A549 (cell line): ENCODE measurements around the gene CTRL. TPM values are rescaled to one million over a fixed set of nuclear protein-coding genes. Genes with fewer than 3 reads are reported as not detected.

Source experiments
- ATAC-seq, 2 experiments: fragments of 200-7000 bp in 1 of 2; fragments of >200 bp in 1 of 2; cut with Nextera tagmentation in 1 of 2; cut with Tn5 transposase in 1 of 2; 3 replicates each; pipeline versions ENCODE4 v1.8.0 to v1.9.1; 2018 to 2020; ENCODE audit warnings: mild to moderate bottlenecking in 1 of 2, moderate library complexity in 1 of 2
- CTCF ChIA-PET: fragments of 300-600 bp; sonication (Branson Sonifier 250); formaldehyde crosslinking; extraction: SDS; loops from one replicate; lab custom pipeline; 2021; ENCODE audit warnings: antibody characterized with exemption, inconsistent platforms; lab: Yijun Ruan, JAX
- POLR2A ChIA-PET: fragments of 350-600 bp; formaldehyde crosslinking; extraction: SDS; loops from one replicate; lab custom pipeline; 2021; ENCODE audit warnings: antibody characterized with exemption, inconsistent platforms; lab: Yijun Ruan, JAX
- DNase-seq, 2 experiments: peaks; one replicate each; pipeline versions ENCODE4 v3.0.0 to v3.0.0-alpha.2; 2011 to 2016; ENCODE audit warnings: low read depth in 1 of 2, low spot score in 1 of 2
- FAIRE-seq: peaks from 2 replicates; lab custom pipeline; 2011; peaks lifted over from hg19 to GRCh38; lab: Jason Lieb, UNC
- H3K27ac ChIP-seq, 2 experiments: fragments of >200 bp; sonication (Bioruptor Twin); formaldehyde crosslinking; 3 replicates each; pipeline ENCODE4 v1.5.1; 2016 to 2017
- H3K4me1 ChIP-seq: fragments of >200 bp; sonication (Bioruptor Twin); formaldehyde crosslinking; 3 replicates; pipeline ENCODE4 v1.6.1; 2016
- H3K4me2 ChIP-seq: fragments of >200 bp; sonication (Bioruptor Twin); formaldehyde crosslinking; 3 replicates; pipeline ENCODE4 v1.6.1; 2016
- H3K4me3 ChIP-seq: fragments of >200 bp; sonication (Bioruptor Twin); formaldehyde crosslinking; 3 replicates; pipeline ENCODE4 v1.5.1; 2016
- H3K9me3 ChIP-seq: fragments of >200 bp; sonication (Bioruptor Twin); formaldehyde crosslinking; 3 replicates; pipeline ENCODE4 v1.6.1; 2016
- BHLHE40 ChIP-seq: IDR thresholded peaks from 2 replicates; pipeline ENCODE4 v1.6.1; 2012; ENCODE audit warnings: low read depth, low read length, inconsistent platforms
- CBX2 ChIP-seq: fragments of 200-600 bp; sonication (generic); IDR thresholded peaks from 2 replicates; pipeline ENCODE4 v1.6.1; 2016; ENCODE audit warnings: low read depth, mild to moderate bottlenecking, borderline replicate concordance
- CEBPB ChIP-seq, 2 experiments: fragments of >200 bp in 1 of 2; sonication (Bioruptor Twin) in 1 of 2; formaldehyde crosslinking in 1 of 2; IDR thresholded peaks; 2 replicates each; pipeline ENCODE4 v1.6.1; 2012 to 2016
- EHF ChIP-seq: fragments of 250-450 bp; sonication (Bioruptor Pico); IDR thresholded peaks from 2 replicates; pipeline ENCODE4 v1.5.0; 2020; ENCODE audit warnings: mild to moderate bottlenecking
- ESRRA ChIP-seq: fragments of 150-350 bp; IDR thresholded peaks from 2 replicates; pipeline ENCODE4 v1.6.1; 2014; ENCODE audit warnings: mild to moderate bottlenecking, low read length, borderline replicate concordance
- FOSB ChIP-seq: fragments of 250-450 bp; sonication (Bioruptor Pico); IDR thresholded peaks from 2 replicates; pipeline ENCODE4 v1.5.0; 2020; ENCODE audit warnings: mild to moderate bottlenecking, moderate library complexity
- HDAC2 ChIP-seq: fragments of 200-600 bp; sonication (generic); IDR thresholded peaks from 2 replicates; pipeline ENCODE4 v1.6.1; 2016
- HOXA7 ChIP-seq: fragments of 250-450 bp; sonication (Bioruptor Pico); IDR thresholded peaks from 2 replicates; pipeline ENCODE4 v1.5.0; 2020; ENCODE audit warnings: mild to moderate bottlenecking, moderate library complexity
- HOXB13 ChIP-seq: fragments of 250-450 bp; sonication (Bioruptor Pico); IDR thresholded peaks from 2 replicates; pipeline ENCODE4 v1.5.0; 2020; ENCODE audit warnings: low read depth, mild to moderate bottlenecking, moderate library complexity
- HOXB5 ChIP-seq: fragments of 250-450 bp; sonication (Bioruptor Pico); IDR thresholded peaks from 2 replicates; pipeline ENCODE4 v1.5.0; 2020; ENCODE audit warnings: mild to moderate bottlenecking, moderate library complexity
- JUN ChIP-seq, 2 experiments: fragments of >200 bp; sonication (Bioruptor Twin); formaldehyde crosslinking; IDR thresholded peaks; 2 replicates in 1 of 2; 3 replicates in 1 of 2; pipeline ENCODE4 v1.6.1; 2016 to 2017
- JUNB ChIP-seq: fragments of >200 bp; sonication (Bioruptor Twin); formaldehyde crosslinking; IDR thresholded peaks from 2 replicates; pipeline ENCODE4 v1.6.1; 2016
- KDM5A ChIP-seq: fragments of 200-600 bp; sonication (generic); IDR thresholded peaks from 2 replicates; pipeline ENCODE4 v1.6.1; 2016; ENCODE audit warnings: antibody characterized with exemption, mild to moderate bottlenecking
- MAFK ChIP-seq: fragments of 450-650 bp; IDR thresholded peaks from 2 replicates; pipeline ENCODE4 v1.6.1; 2014; ENCODE audit not compliant: partially characterized antibody
- MYC ChIP-seq: IDR thresholded peaks from 2 replicates; pipeline ENCODE4 v1.6.1; 2012; ENCODE audit warnings: mild to moderate bottlenecking, inconsistent platforms, low read length, improper control_type of control experiment, borderline replicate concordance
- NPAS2 ChIP-seq: fragments of 250-450 bp; sonication (Bioruptor Pico); IDR thresholded peaks from 2 replicates; pipeline ENCODE4 v1.8.0; 2022; ENCODE audit warnings: mild to moderate bottlenecking, moderate library complexity, borderline replicate concordance
- NR3C1 ChIP-seq: fragments of >200 bp; sonication (Bioruptor Twin); formaldehyde crosslinking; IDR thresholded peaks from 3 replicates; pipeline ENCODE4 v1.6.1; 2017
- PHF8 ChIP-seq: fragments of 200-600 bp; sonication (generic); IDR thresholded peaks from 2 replicates; pipeline ENCODE4 v1.6.1; 2016; ENCODE audit warnings: low read depth, mild to moderate bottlenecking, antibody characterized with exemption, moderate library complexity, borderline replicate concordance
- POLR2A ChIP-seq: IDR thresholded peaks from 2 replicates; pipeline ENCODE4 v1.6.1; 2012; ENCODE audit warnings: mild to moderate bottlenecking, low read length
- RAD21 ChIP-seq, 2 experiments: fragments of >200 bp in 1 of 2; sonication (Bioruptor Twin) in 1 of 2; formaldehyde crosslinking in 1 of 2; IDR thresholded peaks in 1 of 2; conservative IDR thresholded peaks in 1 of 2; 2 replicates in 1 of 2; 3 replicates in 1 of 2; pipeline ENCODE4 v1.6.1; 2012 to 2018; ENCODE audit warnings: inconsistent platforms in 1 of 2
- RARB ChIP-seq: fragments of 250-450 bp; sonication (Bioruptor Pico); IDR thresholded peaks from 2 replicates; pipeline ENCODE4 v1.8.0; 2021; ENCODE audit warnings: mild to moderate bottlenecking, moderate library complexity
- SMC3 ChIP-seq: fragments of >200 bp; sonication (Bioruptor Twin); formaldehyde crosslinking; IDR thresholded peaks from 3 replicates; pipeline ENCODE4 v1.6.1; 2018; ENCODE audit warnings: inconsistent platforms
- ZFP36 ChIP-seq: fragments of 450-650 bp; IDR thresholded peaks from 2 replicates; pipeline ENCODE4 v1.6.1; 2014; ENCODE audit warnings: borderline replicate concordance; ENCODE audit not compliant: partially characterized antibody
- ZSCAN20 ChIP-seq: fragments of 250-450 bp; sonication (Bioruptor Pico); IDR thresholded peaks from 2 replicates; pipeline ENCODE4 v1.8.0; 2022; ENCODE audit warnings: mild to moderate bottlenecking, moderate library complexity
- whole genome bisulfite sequencing: methylation state at CpG from one replicate; pipeline ENCODE4 v1.1.6; 2017; ENCODE audit errors: missing lambda C conversion rate; 5-methylcytosine and 5-hydroxymethylcytosine counted together
- polyA plus RNA-seq, 4 experiments: library from polyadenylated mRNA; depleted of rRNA in 3 of 4; stranded (reverse); fragments of >200 nt; fragmentation: RNase III in 1 of 4; extraction: RNeasy Plus Mini Kit Qiagen cat#74134 plus additional on column Dnase treatment in 1 of 4; gene quantifications; 2 replicates in 3 of 4; 3 replicates in 1 of 4; pipeline ENCODE4 v1.2.3, GENCODE V29; 2011 to 2017
- TF ChIP-seq, protein P1 (sequence below): fragments of 250-450 bp; sonication (Bioruptor Pico); IDR thresholded peaks from 2 replicates; pipeline ENCODE4 v1.5.0; 2021; ENCODE audit warnings: mild to moderate bottlenecking, moderate library complexity, borderline replicate concordance
- TF ChIP-seq, protein P2 (sequence below): IDR thresholded peaks from 2 replicates; pipeline ENCODE4 v1.6.1; 2012; ENCODE audit warnings: low read depth, borderline replicate concordance
- TF ChIP-seq, protein P3 (sequence below): fragments of >200 bp; sonication (Bioruptor Twin); formaldehyde crosslinking; IDR thresholded peaks from 3 replicates; pipeline ENCODE4 v1.5.1; 2016

Gene CTRL
- polyA plus RNA-seq, 2 of the 4 experiments (the other 2 are of a cell fraction): 0.92 to 3.6 TPM

DNA sequence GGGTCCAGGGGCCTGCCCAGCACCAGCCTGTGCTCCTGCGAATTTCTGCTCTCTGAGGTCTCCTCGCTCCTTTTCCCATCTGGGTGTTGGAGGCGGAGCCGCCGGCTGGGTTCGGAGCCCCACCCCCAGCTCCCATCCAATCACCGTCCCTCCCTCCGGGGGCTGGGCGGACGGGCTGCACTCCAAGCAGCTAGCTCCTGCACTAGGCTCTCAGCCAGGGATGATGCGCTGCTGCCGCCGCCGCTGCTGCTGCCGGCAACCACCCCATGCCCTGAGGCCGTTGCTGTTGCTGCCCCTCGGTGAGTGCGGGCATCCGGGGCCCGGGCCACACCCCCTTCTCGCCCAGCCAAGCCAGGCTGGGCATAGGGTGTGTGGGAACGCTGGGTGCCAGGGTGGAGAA lies 47.0 kb downstream of the CTRL start, which contains the start of gene NRN1L (continued):
- TF ChIP-seq, protein P1, sequence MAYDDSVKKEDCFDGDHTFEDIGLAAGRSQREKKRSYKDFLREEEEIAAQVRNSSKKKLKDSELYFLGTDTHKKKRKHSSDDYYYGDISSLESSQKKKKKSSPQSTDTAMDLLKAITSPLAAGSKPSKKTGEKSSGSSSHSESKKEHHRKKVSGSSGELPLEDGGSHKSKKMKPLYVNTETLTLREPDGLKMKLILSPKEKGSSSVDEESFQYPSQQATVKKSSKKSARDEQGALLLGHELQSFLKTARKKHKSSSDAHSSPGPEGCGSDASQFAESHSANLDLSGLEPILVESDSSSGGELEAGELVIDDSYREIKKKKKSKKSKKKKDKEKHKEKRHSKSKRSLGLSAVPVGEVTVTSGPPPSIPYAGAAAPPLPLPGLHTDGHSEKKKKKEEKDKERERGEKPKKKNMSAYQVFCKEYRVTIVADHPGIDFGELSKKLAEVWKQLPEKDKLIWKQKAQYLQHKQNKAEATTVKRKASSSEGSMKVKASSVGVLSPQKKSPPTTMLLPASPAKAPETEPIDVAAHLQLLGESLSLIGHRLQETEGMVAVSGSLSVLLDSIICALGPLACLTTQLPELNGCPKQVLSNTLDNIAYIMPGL (CRISPR knock-in tag): no peak
- TF ChIP-seq HOXB13: no peak
- TF ChIP-seq FOSB (CRISPR knock-in tag): no peak
- TF ChIP-seq POLR2A: no peak
- TF ChIP-seq KDM5A: no peak
- TF ChIP-seq RAD21 (conservative IDR thresholded peaks at IDR 0.05 in 1 of 2, IDR thresholded peaks at IDR 0.05 in 1 of 2): no peak

DNA sequence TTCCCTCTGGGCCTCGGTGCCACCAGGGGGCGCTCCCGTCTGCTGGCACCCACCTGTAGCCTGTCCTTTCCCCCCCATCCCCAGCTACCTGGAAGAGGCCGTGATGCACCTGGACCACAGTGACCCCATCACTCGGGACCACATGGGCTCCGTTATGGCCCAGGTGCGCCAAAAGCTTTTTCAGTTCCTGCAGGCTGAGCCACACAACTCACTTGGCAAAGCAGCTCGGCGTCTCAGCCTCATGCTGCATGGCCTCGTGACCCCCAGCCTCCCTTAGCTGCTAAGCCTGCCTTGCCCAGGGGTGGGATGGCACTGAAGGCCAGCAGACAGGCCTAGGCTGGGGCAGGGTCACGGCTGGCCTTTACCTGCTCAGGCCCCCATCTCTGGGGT lies 47.8 kb downstream of the CTRL start:
- Histone ChIP-seq H3K4me2 (no peak overlapping the region), H3K4me1 (peaks cover 9% of the 10 kb centered on the region; the same call in 1 of the 3 replicates), H3K4me3 (no peak overlapping the region), H3K27ac (no peak overlapping the region), H3K9me3 (no peaks in the 10 kb centered on the region)
- DNase-seq (peak; percentile 59 to 92), FAIRE-seq (no peak), ATAC-seq (peak; percentile 16 to 92; a peak in 5 of 6 replicates)
- WGBS: 45% methylated on average over 11 of the region's 11 CpGs
- ChIA-PET CTCF (interaction anchor here (0.6 to 17.4 kb wide), 37 partner anchors 9 to 363 kb away, joined by 3 to 370 read pairs (median 5); partner anchors contain the start of genes CTRL, EDC4, NUTF2 and PSKH1), POLR2A (interaction anchor here (1.8 kb wide), 1 partner anchor 9 kb away, joined by 8 read pairs; the partner anchor contains the start of gene PSKH1)
- TF ChIP-seq, protein P1 (CRISPR knock-in tag): no peak
- TF ChIP-seq BHLHE40 (no peak), NPAS2 (CRISPR knock-in tag) (no peak), RARB (CRISPR knock-in tag) (no peak), HOXA7 (CRISPR knock-in tag) (no peak), SMC3 (peak; percentile 73), EHF (no peak), MAFK (no peak), CBX2 (no peak), JUN (IDR thresholded peaks at IDR 0.05) (no peak), ESRRA (no peak), CEBPB (IDR thresholded peaks at IDR 0.05) (no peak), HDAC2 (no peak), JUNB (no peak), POLR2A (no peak), FOSB (CRISPR knock-in tag) (no peak), NR3C1 (no peak), PHF8 (no peak), ZFP36 (no peak), ZSCAN20 (CRISPR knock-in tag) (no peak), RAD21 (conservative IDR thresholded peaks at IDR 0.05 in 1 of 2, IDR thresholded peaks at IDR 0.05 in 1 of 2) (peak; percentile 67 to 73), MYC (no peak), KDM5A (no peak), HOXB5 (CRISPR knock-in tag) (no peak)
- TF ChIP-seq, protein P2, sequence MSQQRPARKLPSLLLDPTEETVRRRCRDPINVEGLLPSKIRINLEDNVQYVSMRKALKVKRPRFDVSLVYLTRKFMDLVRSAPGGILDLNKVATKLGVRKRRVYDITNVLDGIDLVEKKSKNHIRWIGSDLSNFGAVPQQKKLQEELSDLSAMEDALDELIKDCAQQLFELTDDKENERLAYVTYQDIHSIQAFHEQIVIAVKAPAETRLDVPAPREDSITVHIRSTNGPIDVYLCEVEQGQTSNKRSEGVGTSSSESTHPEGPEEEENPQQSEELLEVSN: no peak
- TF ChIP-seq, protein P3, sequence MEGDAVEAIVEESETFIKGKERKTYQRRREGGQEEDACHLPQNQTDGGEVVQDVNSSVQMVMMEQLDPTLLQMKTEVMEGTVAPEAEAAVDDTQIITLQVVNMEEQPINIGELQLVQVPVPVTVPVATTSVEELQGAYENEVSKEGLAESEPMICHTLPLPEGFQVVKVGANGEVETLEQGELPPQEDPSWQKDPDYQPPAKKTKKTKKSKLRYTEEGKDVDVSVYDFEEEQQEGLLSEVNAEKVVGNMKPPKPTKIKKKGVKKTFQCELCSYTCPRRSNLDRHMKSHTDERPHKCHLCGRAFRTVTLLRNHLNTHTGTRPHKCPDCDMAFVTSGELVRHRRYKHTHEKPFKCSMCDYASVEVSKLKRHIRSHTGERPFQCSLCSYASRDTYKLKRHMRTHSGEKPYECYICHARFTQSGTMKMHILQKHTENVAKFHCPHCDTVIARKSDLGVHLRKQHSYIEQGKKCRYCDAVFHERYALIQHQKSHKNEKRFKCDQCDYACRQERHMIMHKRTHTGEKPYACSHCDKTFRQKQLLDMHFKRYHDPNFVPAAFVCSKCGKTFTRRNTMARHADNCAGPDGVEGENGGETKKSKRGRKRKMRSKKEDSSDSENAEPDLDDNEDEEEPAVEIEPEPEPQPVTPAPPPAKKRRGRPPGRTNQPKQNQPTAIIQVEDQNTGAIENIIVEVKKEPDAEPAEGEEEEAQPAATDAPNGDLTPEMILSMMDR: peak; percentile 79
- TF ChIP-seq, all 56 proteins: peak for 3
